SU-DHL-6 (cell line): ENCODE data around the gene HBE1.

Experiments used
- H2AFZ ChIP-seq: fragments of 200-600 bp; sonication (generic); 2 replicates; pipeline ENCODE4 v1.6.1; 2014; ENCODE audit warnings: low read depth, mild to moderate bottlenecking, moderate library complexity, mixed read lengths, antibody characterized with exemption, low read length; ENCODE audit not compliant: severe bottlenecking
- H3F3A ChIP-seq: fragments of 200-600 bp; shearing (Covaris generic); 2 replicates; pipeline ENCODE4 v1.6.0; 2016; ENCODE audit warnings: antibody characterized with exemption, mild to moderate bottlenecking; ENCODE audit not compliant: insufficient read depth
- H3K27ac ChIP-seq: fragments of 200-600 bp; sonication (generic); 2 replicates; pipeline ENCODE4 v1.5.1; 2016; ENCODE audit warnings: low read depth, mild to moderate bottlenecking, low read length, moderate library complexity, mixed read lengths
- H3K27me3 ChIP-seq: fragments of 200-600 bp; sonication (generic), shearing (Covaris generic); 2 replicates; pipeline ENCODE4 v1.6.0; 2014; ENCODE audit warnings: mild to moderate bottlenecking, low read length
- H3K36me3 ChIP-seq: fragments of 200-600 bp; sonication (generic); 2 replicates; pipeline ENCODE4 v1.6.1; 2014; ENCODE audit warnings: mild to moderate bottlenecking, low read length, mixed read lengths
- H3K4me2 ChIP-seq: fragments of 300-600, 200-600 bp; shearing (Covaris generic), sonication (generic); 2 replicates; pipeline ENCODE4 v1.6.0; 2014; ENCODE audit warnings: low read length, low read depth, mild to moderate bottlenecking; ENCODE audit not compliant: poor library complexity, severe bottlenecking
- H3K4me3 ChIP-seq: fragments of 200-600 bp; sonication (generic); 2 replicates; pipeline ENCODE4 v1.5.1; 2014; ENCODE audit warnings: antibody characterized with exemption, low read length, mild to moderate bottlenecking, mixed read lengths; ENCODE audit not compliant: insufficient read depth, poor library complexity, severe bottlenecking
- H3K79me2 ChIP-seq: fragments of 200-600 bp; sonication (generic); 2 replicates; pipeline ENCODE4 v1.6.1; 2014; ENCODE audit warnings: mild to moderate bottlenecking, low read length, moderate library complexity; ENCODE audit not compliant: insufficient read depth
- H3K9ac ChIP-seq: fragments of 200-600 bp; sonication (generic); 2 replicates; pipeline ENCODE4 v1.7.0; 2014; ENCODE audit warnings: mild to moderate bottlenecking, low read length
- H3K9me2 ChIP-seq: fragments of 200-600 bp; sonication (generic); replicated peaks from 2 replicates; pipeline ENCODE4 v1.6.1; 2014; ENCODE audit warnings: low read length; ENCODE audit not compliant: insufficient read depth
- H3K9me3 ChIP-seq: fragments of 200-600 bp; sonication (generic); 2 replicates; pipeline ENCODE4 v1.6.1; 2014; ENCODE audit warnings: low read length, mixed read lengths; ENCODE audit not compliant: insufficient read depth
- H4K20me1 ChIP-seq: fragments of 200-600 bp; sonication (generic); 2 replicates; pipeline ENCODE4 v1.6.1; 2014; ENCODE audit warnings: low read depth, mild to moderate bottlenecking, antibody characterized with exemption, low read length, moderate library complexity, mixed read lengths
- CTCF ChIP-seq: fragments of 200-600 bp; sonication (generic); IDR thresholded peaks from one replicate; pipeline ENCODE4 v1.5.1; 2017; ENCODE audit warnings: antibody characterized with exemption, mild to moderate bottlenecking, low read length, moderate library complexity; ENCODE audit not compliant: insufficient read depth, poor library complexity, severe bottlenecking
- EZH2phosphoT487 ChIP-seq: fragments of 200-600 bp; sonication (generic), shearing (Covaris generic); conservative IDR thresholded peaks from 2 replicates; pipeline ENCODE4 v1.6.1; 2018; ENCODE audit warnings: mild to moderate bottlenecking, antibody characterized with exemption, low read length, moderate library complexity, mixed read lengths

Gene HBE1

GRCh38 chr11:5274395-5274794 lies 4.7 kb upstream of the HBE1 start:
- Histone ChIP-seq H3K36me3 (no peaks in the 10 kb centered on the region), H3F3A (no peaks in the 10 kb centered on the region), H3K79me2 (no peaks in the 10 kb centered on the region), H2AFZ (no peak overlapping the region), H3K4me2 (no peak overlapping the region), H3K27ac (no peak overlapping the region), H3K27me3 (no peaks in the 10 kb centered on the region), H3K9me3 (no peaks in the 10 kb centered on the region), H3K9ac (no peak overlapping the region), H4K20me1 (no peaks in the 10 kb centered on the region), H3K9me2 (no peaks in the 10 kb centered on the region; the same call in 1 of the 2 replicates), H3K4me3 (no peak overlapping the region)
- TF ChIP-seq EZH2phosphoT487 (no peak), CTCF (no peak)

- no peaks in the 10 kb centered on the region for H3K36me3 ChIP-seq
- TF ChIP-seq CTCF (no peak), EZH2phosphoT487 (no peak)
- H3K9ac ChIP-seq: no peak overlapping the region
- no peaks in the 10 kb centered on the region for H4K20me1 ChIP-seq
- H3K27ac ChIP-seq: no peak overlapping the region
- H3K79me2 ChIP-seq: no peaks in the 10 kb centered on the region
- H3K9me3 ChIP-seq: no peaks in the 10 kb centered on the region
- no peaks in the 10 kb centered on the region for H3K27me3 ChIP-seq
- H3K9me2 ChIP-seq: no peaks in the 10 kb centered on the region
- H3K4me3 ChIP-seq: no peak overlapping the region
- no peaks in the 10 kb centered on the region for H3F3A ChIP-seq
- H2AFZ ChIP-seq: no peak overlapping the region
- no peak overlapping the region for H3K4me2 ChIP-seq
Measured at GRCh38 chr11:5272395-5273017, 2.8 kb upstream of the HBE1 start.

GRCh38 chr11:5267033-5267563 lies 2.6 kb downstream of the HBE1 start:
- Histone ChIP-seq H3K79me2 (no peaks in the 10 kb centered on the region), H4K20me1 (no peaks in the 10 kb centered on the region), H3K4me2 (no peak overlapping the region), H3K9ac (no peak overlapping the region), H3K9me3 (no peaks in the 10 kb centered on the region), H3K4me3 (no peak overlapping the region), H2AFZ (no peak overlapping the region), H3K27ac (no peak overlapping the region), H3K36me3 (no peaks in the 10 kb centered on the region), H3F3A (no peaks in the 10 kb centered on the region), H3K27me3 (no peaks in the 10 kb centered on the region), H3K9me2 (no peaks in the 10 kb centered on the region)
- no peak for TF ChIP-seq EZH2phosphoT487
- no peak for TF ChIP-seq CTCF
